Hepatocyte (in vitro differentiated cells): ENCODE data around the gene CIDEA.

Experiments used
- EZH2 ChIP-seq: fragments of 200-600 bp; sonication (generic); IDR thresholded peaks from 2 replicates; pipeline ENCODE4 v1.6.1; 2016; ENCODE audit warnings: antibody characterized with exemption, mild to moderate bottlenecking, borderline replicate concordance
- EZH2phosphoT487 ChIP-seq: fragments of 200-600 bp; sonication (generic); IDR thresholded peaks from one replicate; pipeline ENCODE4 v1.6.1; 2018; ENCODE audit warnings: antibody characterized with exemption, mild to moderate bottlenecking, low read depth, moderate library complexity; ENCODE audit not compliant: unreplicated experiment, severe bottlenecking
- TF ChIP-seq, protein P1 (sequence below): fragments of 200-600 bp; sonication (generic); IDR thresholded peaks from 2 replicates; pipeline ENCODE4 v1.5.1; 2016; ENCODE audit warnings: antibody characterized with exemption, mild to moderate bottlenecking; ENCODE audit not compliant: poor library complexity

DNA sequence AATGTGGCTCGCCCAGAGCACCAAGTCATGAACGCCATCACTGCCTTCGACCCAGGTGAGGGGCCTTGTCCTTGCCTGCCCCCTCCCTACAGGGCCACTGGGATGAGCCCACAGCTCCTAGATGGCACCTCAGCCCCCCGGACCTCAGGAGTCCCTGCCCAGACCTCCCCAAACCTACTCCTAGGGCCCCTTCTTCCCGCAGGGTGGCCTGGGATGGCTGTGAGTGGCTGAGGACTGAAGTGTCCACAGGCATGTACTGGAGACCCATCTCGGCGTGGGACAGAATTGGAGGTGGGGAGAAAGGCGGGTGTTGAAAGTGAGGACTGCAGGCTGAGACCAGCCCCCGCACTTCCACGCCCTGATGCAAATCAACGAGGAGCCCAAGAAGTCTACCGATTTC is 51.0 kb downstream of the CIDEA start:
- TF ChIP-seq, protein P1, sequence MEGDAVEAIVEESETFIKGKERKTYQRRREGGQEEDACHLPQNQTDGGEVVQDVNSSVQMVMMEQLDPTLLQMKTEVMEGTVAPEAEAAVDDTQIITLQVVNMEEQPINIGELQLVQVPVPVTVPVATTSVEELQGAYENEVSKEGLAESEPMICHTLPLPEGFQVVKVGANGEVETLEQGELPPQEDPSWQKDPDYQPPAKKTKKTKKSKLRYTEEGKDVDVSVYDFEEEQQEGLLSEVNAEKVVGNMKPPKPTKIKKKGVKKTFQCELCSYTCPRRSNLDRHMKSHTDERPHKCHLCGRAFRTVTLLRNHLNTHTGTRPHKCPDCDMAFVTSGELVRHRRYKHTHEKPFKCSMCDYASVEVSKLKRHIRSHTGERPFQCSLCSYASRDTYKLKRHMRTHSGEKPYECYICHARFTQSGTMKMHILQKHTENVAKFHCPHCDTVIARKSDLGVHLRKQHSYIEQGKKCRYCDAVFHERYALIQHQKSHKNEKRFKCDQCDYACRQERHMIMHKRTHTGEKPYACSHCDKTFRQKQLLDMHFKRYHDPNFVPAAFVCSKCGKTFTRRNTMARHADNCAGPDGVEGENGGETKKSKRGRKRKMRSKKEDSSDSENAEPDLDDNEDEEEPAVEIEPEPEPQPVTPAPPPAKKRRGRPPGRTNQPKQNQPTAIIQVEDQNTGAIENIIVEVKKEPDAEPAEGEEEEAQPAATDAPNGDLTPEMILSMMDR = no peak
- TF ChIP-seq EZH2phosphoT487 (no peak), EZH2 (no peak)
